ENCODE measurements around the gene ACOT6. TPM values are rescaled to one million over a fixed set of nuclear protein-coding genes. Genes with fewer than 3 reads are reported as not detected.
A peak's percentile ranks its signal among the peaks of the same experiment; 100 is the strongest.

Gene ACOT6
- total and polyA plus RNA-seq, 4 donors: not detected

DNA sequence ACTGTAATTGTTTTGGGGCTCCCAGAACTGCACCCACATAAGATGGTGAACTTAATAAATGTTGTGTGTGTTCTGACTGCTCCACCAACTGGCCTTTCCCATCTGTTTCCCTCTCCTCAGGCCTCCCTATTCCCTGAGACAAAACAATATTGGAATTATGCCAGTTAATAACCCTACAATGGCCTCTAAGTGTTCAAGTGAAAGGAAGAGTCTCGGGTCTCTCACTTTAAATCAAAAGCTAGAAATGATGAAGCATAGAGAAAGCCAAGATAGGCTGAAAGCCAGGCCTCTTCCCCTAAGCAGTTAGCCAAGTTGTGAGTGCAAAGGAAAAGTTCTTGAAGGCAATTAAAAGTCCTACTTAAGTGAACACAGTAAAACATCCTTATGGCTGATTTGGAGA is 13.4 kb downstream of the ACOT6 start:
- peaks cover 0 to 8% (median 0%) of the 10 kb centered on the region in 5 donors for H3K4me1 ChIP-seq (ENCODE audit: control insufficient read depth in 5 of 5, insufficient read depth in 5 of 5, low read length in 5 of 5)
- DNase-seq: peak in 2 of 3 donors; percentile 26 to 57
- WGBS, 2 donors: 44 to 68% methylated on average over 1 of the region's 1 CpG
- no peaks in the 10 kb centered on the region for H3K36me3 ChIP-seq (ENCODE audit: control insufficient read depth in 4 of 4, insufficient read depth in 4 of 4, low read length in 4 of 4)
- H3K9me3 ChIP-seq (ENCODE audit: control insufficient read depth in 4 of 4, insufficient read depth in 3 of 4, low read length in 3 of 4): peaks cover 0 to 2% (median 0%) of the 10 kb centered on the region in 4 donors
- ATAC-seq (ENCODE audit: insufficient read depth, low FRiP score): no peak
- no peak overlapping the region for H3K9ac ChIP-seq (ENCODE audit: insufficient read depth in 1 of 2, low read length in 2 of 2)
- H3K27me3 ChIP-seq (ENCODE audit: control insufficient read depth in 3 of 3, insufficient read depth in 3 of 3, low read length in 2 of 3): no peaks in the 10 kb centered on the region
- H3K27ac ChIP-seq (ENCODE audit: low read depth in 1 of 2, low read length in 1 of 2): no peak overlapping the region
- H3K4me3 ChIP-seq: no peak overlapping the region
- TF ChIP-seq, protein P1, sequence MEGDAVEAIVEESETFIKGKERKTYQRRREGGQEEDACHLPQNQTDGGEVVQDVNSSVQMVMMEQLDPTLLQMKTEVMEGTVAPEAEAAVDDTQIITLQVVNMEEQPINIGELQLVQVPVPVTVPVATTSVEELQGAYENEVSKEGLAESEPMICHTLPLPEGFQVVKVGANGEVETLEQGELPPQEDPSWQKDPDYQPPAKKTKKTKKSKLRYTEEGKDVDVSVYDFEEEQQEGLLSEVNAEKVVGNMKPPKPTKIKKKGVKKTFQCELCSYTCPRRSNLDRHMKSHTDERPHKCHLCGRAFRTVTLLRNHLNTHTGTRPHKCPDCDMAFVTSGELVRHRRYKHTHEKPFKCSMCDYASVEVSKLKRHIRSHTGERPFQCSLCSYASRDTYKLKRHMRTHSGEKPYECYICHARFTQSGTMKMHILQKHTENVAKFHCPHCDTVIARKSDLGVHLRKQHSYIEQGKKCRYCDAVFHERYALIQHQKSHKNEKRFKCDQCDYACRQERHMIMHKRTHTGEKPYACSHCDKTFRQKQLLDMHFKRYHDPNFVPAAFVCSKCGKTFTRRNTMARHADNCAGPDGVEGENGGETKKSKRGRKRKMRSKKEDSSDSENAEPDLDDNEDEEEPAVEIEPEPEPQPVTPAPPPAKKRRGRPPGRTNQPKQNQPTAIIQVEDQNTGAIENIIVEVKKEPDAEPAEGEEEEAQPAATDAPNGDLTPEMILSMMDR (IDR thresholded peaks at IDR 0.05; ENCODE audit: control extremely low read depth, extremely low read depth): no peak

DNA sequence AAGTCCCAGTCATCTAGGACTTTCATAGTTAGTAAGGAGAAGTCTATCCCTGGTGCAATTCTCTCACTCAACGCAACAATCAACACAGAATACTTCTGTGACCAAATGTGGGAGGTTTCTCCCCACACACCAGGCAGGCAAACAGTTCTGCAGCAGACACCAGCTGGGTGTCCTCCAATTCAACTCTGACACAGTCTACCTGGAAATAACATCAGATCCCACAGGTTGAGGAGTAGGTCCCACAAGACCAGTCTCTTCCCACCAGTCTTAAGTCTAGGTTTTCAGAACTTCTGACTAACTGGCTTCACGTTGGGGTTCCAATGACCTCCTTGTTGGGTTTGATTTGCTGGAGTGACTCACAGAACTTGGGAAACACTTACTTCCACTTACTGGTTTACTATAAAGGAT is 14.8 kb downstream of the ACOT6 start:
- no peak for DNase-seq
- H3K4me3 ChIP-seq: no peak overlapping the region
- WGBS, 2 donors: 74 to 83% methylated on average over 2 of the region's 2 CpGs
- H3K27me3 ChIP-seq (ENCODE audit: control insufficient read depth in 3 of 3, insufficient read depth in 3 of 3, low read length in 2 of 3): no peaks in the 10 kb centered on the region
- peaks cover 0 to 2% (median 0%) of the 10 kb centered on the region in 4 donors for H3K9me3 ChIP-seq (ENCODE audit: control insufficient read depth in 4 of 4, insufficient read depth in 3 of 4, low read length in 3 of 4)
- no peak overlapping the region for H3K27ac ChIP-seq (ENCODE audit: low read depth in 1 of 2, low read length in 1 of 2)
- no peak overlapping the region for H3K9ac ChIP-seq (ENCODE audit: insufficient read depth in 1 of 2, low read length in 2 of 2)
- TF ChIP-seq, protein P1 (IDR thresholded peaks at IDR 0.05; ENCODE audit: control extremely low read depth, extremely low read depth): no peak
- ATAC-seq (ENCODE audit: insufficient read depth, low FRiP score): no peak
- H3K36me3 ChIP-seq (ENCODE audit: control insufficient read depth in 4 of 4, insufficient read depth in 4 of 4, low read length in 4 of 4): no peaks in the 10 kb centered on the region
- peaks cover 0 to 8% (median 0%) of the 10 kb centered on the region in 5 donors for H3K4me1 ChIP-seq (ENCODE audit: control insufficient read depth in 5 of 5, insufficient read depth in 5 of 5, low read length in 5 of 5)

DNA sequence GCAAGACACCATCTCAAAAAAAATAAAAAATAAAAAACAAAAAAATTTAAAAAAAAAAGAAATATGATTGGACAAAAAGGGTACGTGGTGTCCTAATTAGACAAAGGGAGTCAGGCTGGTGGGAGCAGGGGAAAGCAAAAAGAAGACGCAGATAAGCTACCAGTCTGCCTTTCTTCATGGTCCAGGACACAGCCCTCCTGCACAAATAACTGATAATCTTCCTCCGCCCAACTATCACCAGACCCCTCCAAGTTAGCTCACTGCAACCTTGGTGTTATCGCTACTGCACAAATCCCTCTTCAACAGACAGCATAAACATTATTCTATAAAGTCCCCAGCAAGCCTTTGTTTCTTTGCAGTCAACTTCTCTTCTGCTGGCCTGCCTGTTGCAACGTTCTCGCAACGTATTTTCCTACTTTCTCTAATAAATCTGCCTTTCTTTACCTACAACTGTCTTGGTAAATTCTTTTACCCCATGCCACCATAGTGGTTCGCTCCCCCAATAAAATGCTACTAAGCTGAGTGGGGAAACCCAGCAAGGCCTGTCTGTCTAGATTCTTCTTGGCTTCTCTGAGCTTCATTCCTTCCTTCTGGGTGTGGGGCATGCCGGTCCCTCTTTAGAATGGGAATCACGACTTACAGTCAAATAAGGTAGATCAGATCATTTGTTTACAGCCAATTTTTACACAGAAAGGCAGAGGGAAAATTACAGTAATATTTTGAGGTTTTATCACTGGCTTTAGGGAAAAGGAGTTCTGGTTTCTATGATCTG is 17.9 kb downstream of the ACOT6 start:
- peaks cover 0 to 11% (median 8%) of the 10 kb centered on the region in 3 donors for H3K27me3 ChIP-seq (ENCODE audit: control insufficient read depth in 3 of 3, insufficient read depth in 3 of 3, low read length in 2 of 3)
- ATAC-seq (ENCODE audit: insufficient read depth, low FRiP score) (no peak), DNase-seq (no peak)
- H3K9me3 ChIP-seq (ENCODE audit: control insufficient read depth in 4 of 4, insufficient read depth in 3 of 4, low read length in 3 of 4): no peaks in the 10 kb centered on the region
- peaks cover 0 to 21% (median 0%) of the 10 kb centered on the region in 5 donors for H3K4me1 ChIP-seq (ENCODE audit: control insufficient read depth in 5 of 5, insufficient read depth in 5 of 5, low read length in 5 of 5)
- TF ChIP-seq, protein P1 (IDR thresholded peaks at IDR 0.05; ENCODE audit: control extremely low read depth, extremely low read depth): no peak
- no peak overlapping the region for H3K27ac ChIP-seq (ENCODE audit: low read depth in 1 of 2, low read length in 1 of 2)
- 86 to 88% methylated on average over 10 of the region's 10 CpGs for WGBS, 2 donors
- H3K9ac ChIP-seq (ENCODE audit: insufficient read depth in 1 of 2, low read length in 2 of 2): no peak overlapping the region
- no peaks in the 10 kb centered on the region for H3K36me3 ChIP-seq (ENCODE audit: control insufficient read depth in 4 of 4, insufficient read depth in 4 of 4, low read length in 4 of 4)
- H3K4me3 ChIP-seq: no peak overlapping the region
